GM19455 (cell line): Measurements from ENCODE around the gene GNAT2.

ENCODE experiments used
- ATAC-seq: cut with Tn5 transposase; IDR thresholded peaks from one replicate; pipeline ENCODE4 v1.9.1; 2021; ENCODE audit not compliant: unreplicated experiment

GNAT2 gene

DNA sequence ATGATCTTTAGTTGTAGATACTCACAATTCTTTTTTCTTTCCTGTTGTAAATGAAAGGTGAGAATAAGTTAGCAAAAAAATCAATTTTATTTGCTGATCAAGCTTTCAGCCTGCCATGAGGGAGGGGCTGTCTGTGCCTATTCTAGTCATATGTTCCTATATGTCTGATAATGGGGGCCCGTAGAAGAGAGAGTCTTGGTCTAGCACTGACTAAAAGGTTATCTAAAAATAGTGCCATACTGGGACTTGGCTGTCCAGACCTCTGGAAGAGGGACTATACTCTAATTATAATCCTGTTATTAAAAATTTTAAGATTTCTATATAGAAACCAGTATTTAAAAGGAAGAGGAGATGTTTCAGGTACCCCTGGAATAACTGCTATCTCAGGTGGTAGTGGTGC is 52.4 kb downstream of the GNAT2 start:
- no peak for ATAC-seq

GRCh38 chr1:109565241-109565640 is 54.2 kb downstream of the GNAT2 start:
- ATAC-seq: no peak

DNA sequence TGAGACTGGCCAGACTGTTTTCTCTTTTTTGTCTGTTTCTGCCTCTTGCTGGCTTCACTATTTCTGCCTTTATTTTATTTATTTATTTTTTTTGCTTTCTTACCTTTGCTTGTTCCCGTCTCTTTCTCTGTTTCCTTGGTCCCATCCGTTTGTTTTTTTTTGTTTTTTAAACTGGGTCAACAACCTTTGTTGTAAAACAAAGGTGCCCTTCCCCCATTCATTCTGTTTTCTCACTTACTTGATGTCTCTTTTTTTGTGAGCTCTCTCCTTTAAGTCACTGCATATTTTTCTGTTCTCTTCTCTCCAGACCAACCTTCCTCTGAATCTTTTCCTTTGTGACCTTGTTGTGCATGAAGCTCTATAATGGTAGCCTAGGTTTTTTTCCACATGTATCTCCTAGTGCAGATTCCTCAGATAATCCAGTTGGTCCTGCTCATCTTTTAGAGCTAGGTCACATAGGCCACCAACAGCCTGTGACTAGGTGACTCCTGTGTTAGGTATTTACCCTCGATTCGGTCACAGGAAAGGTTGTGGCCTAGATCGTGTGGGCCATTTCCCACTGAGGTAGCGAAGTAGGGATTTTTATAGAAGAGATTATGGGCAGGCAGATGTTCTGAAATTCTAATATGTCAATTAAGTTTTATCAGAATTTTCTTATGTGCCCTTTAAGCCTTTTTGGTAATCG is 55.1 kb downstream of the GNAT2 start:
- no peak for ATAC-seq

- ATAC-seq: no peak
Measured at GRCh38 chr1:109559995-109560394, 59.4 kb downstream of the GNAT2 start.

DNA sequence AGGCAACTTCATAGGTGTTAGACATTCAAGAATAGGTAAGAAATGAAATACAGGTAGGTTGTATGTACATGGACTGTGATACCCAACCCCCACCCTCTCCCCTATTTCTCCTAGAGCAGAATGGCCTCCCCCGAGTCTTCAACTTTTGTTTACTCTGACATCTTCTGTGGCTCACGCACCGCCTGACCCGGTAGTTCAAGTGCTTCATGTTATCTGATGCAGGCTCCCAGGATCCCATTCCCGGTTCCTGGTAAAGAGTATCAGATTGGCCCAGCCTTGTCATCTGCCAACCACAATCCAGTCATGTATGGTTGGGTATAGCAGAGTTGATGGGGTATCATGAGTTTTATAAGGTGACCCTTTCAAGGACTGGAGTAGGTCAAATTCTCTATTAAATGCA is 61.9 kb downstream of the GNAT2 start:
- ATAC-seq: no peak

DNA sequence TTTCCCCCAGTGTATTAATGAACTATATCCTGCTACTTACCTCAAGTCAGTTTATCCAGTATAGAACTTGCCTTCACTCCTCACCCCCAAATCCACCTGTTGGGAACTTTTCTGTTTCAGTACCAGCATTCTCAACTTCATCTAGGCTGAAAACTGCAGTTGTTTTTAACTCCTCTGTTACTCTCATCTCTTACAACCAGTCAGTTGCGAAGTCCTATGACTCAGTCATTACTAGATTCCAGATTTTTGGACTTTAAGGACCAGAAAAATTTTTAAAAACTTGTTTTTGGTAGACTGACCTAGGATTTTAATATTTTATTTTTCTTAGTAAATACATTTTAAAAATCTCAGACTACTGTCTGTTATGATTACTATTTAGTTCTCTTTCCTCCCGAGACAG is 62.9 kb downstream of the GNAT2 start:
- ATAC-seq: no peak
